Heart right ventricle (tissue), 16 donors: ENCODE results near the gene HBEGF. TPM values are rescaled to one million over a fixed set of nuclear protein-coding genes. Genes with fewer than 3 reads are reported as not detected.

Experiments
- ATAC-seq, 8 donors: fragments of 200-7000 bp; cut with Tn5 transposase; one replicate each; pipeline ENCODE4 v1.9.1; 2020; ENCODE audit warnings: mild to moderate bottlenecking in 8 of 8, moderate library complexity in 8 of 8, moderate number of reproducible peaks in 1 of 8
- DNase-seq, 2 donors: peaks; one replicate each; pipeline ENCODE4 v3.0.0-alpha.2; 2020
- H3K27ac ChIP-seq, 10 donors: fragments of 200-600 bp; sonication (generic) in 2 of 10; one replicate each; pipeline versions ENCODE4 v1.5.0 to v1.8.0; 2020 to 2022; ENCODE audit warnings: mild to moderate bottlenecking in 3 of 10
- H3K27me3 ChIP-seq, 7 donors: fragments of 200-600 bp; one replicate each; pipeline ENCODE4 v1.8.0; 2021 to 2022; ENCODE audit warnings: mild to moderate bottlenecking in 2 of 7
- H3K36me3 ChIP-seq, 9 donors: fragments of 200-600 bp; sonication (generic) in 1 of 9; one replicate each; pipeline versions ENCODE4 v1.5.0 to v1.8.0; 2020 to 2022; ENCODE audit warnings: mild to moderate bottlenecking in 2 of 9
- H3K4me1 ChIP-seq, 9 donors: fragments of 200-600 bp; sonication (generic) in 1 of 9; one replicate each; pipeline versions ENCODE4 v1.5.0 to v1.8.0; 2020 to 2022; ENCODE audit warnings: mild to moderate bottlenecking in 4 of 9
- H3K4me3 ChIP-seq, 10 donors: fragments of 200-600 bp; sonication (generic) in 2 of 10; one replicate each; pipeline versions ENCODE4 v1.5.0 to v1.8.0; 2020 to 2022; ENCODE audit warnings: mild to moderate bottlenecking in 7 of 10, moderate library complexity in 2 of 10
- H3K9me3 ChIP-seq, 11 donors: fragments of 200-600 bp in 10 of 11; sonication (generic) in 2 of 11; one replicate each; pipeline versions ENCODE4 v1.5.0 to v1.8.0; 2013 to 2022; ENCODE audit warnings: mild to moderate bottlenecking in 2 of 11, control low read depth in 1 of 11, moderate library complexity in 1 of 11
- CTCF ChIP-seq, 9 donors: fragments of 200-600 bp; sonication (generic) in 2 of 9; IDR thresholded peaks; one replicate each; pipeline versions ENCODE4 v1.5.0 to v1.8.0; 2021 to 2022; ENCODE audit warnings: antibody characterized with exemption in 9 of 9, mild to moderate bottlenecking in 5 of 9, moderate library complexity in 1 of 9
- WGBS, 2 donors: extraction: QIAGEN DNeasy Blood & Tissue Kit; methylation state at CpG; one replicate each; pipeline ENCODE4 v1.1.7; 2013; ENCODE audit warnings: inconsistent platforms in 1 of 2; 5-methylcytosine and 5-hydroxymethylcytosine counted together
- intact Hi-C, 10 donors: fragments of 100-400 bp; cut with DNase I; formaldehyde crosslinking; loops; one replicate each; pipeline versions ENCODE4 v1.11.1 to v1.14.2; 2022
- polyA plus RNA-seq, 2 donors: library from polyadenylated mRNA; stranded (reverse); fragments of 200-250 nt; gene quantifications; one replicate each; pipeline ENCODE4 v1.2.3, GENCODE V29; 2013
- total RNA-seq, 10 donors: library from RNA; stranded (reverse); fragmentation: NEBNext Ultra II Directional in 3 of 10; extraction: Animal tissue kit (Norgen Biotek cat#: 25700) in 3 of 10; gene quantifications; one replicate each; pipeline versions ENCODE4 v1.2.1 to v1.2.4, GENCODE V29; 2021 to 2023
- donor health status: Arrhythmogenic right ventricular cardiomyopathy.
- donor health status: ischemic (EF 13 %, LVEDD 7.1; RV severe dilation, severe dysfunction).
- donor health status: healthy with polysubstance abuse.
- donor health status: DM: no; HTN: yes; CAD: no.
- donor health status: DM: no; HTN: no; CAD: no.
- donor health status: ischemic (EF 25% LVEDD 6.9; RV normal size, moderate dysfunction).
- donor health status: ischemic (EF 25% LVEDD 5.7; RV mildly dilated, moderate dysfunction).
- donor health status: healthy.
- donor health status: DM: yes; HTN: yes; CAD: no.
- donor health status: Ischemic cardiomyopathy.
- donor health status: ischemic (EF 35%, LVEDD 5.7; RV mildly dilated, moderate dysfunction).
- donor health status: nonischemic (EF 11% LVEDD 7.7; RV severe dilation, severe dysfunction).
- donor health status: DM: yes; HTN: yes; CAD: no.
- donor health status: PGD.
- donor health status: ischemic (EF 29% LVEDD 5.4; RV normal size, mild dysfunction).
- donor health status: nonischemic (EF 23%, LVEDD 6.1; RV moderate dilation, normal function).

Gene HBEGF
- total and polyA plus RNA-seq, 12 donors: 14.6 to 121 (median 32.4) TPM

- Histone ChIP-seq H3K4me1 (peaks cover 4 to 46% (median 32%) of the 10 kb centered on the region in 9 donors), H3K4me3 (peak overlapping the region in 3 of 10 donors; percentile 5 to 13 (median 11)), H3K36me3 (no peaks in the 10 kb centered on the region), H3K27ac (peak overlapping the region in 9 of 10 donors; percentile 64 to 87 (median 79)), H3K27me3 (no peaks in the 10 kb centered on the region), H3K9me3 (no peaks in the 10 kb centered on the region)
- TF ChIP-seq CTCF (IDR thresholded peaks at IDR 0.05): no peak
- ATAC-seq: peak; percentile 65 to 91 (median 82)
- intact Hi-C loops: loop anchor here in 1 of 10 donors (1.0 kb wide), 1 partner anchor 17 kb away; no protein-coding TSS in a partner anchor
- peak in 1 of 2 donors; percentile 72 for DNase-seq
- 38 to 43% methylated on average over 4 of the region's 4 CpGs for WGBS, 2 donors
These were observed 34.2 kb downstream of the HBEGF start for GRCh38 chr5:140312067-140312790.

- no peak for DNase-seq
- Histone ChIP-seq H3K27me3 (no peaks in the 10 kb centered on the region), H3K9me3 (no peaks in the 10 kb centered on the region), H3K4me3 (no peak overlapping the region), H3K27ac (peak overlapping the region in 8 of 10 donors; percentile 21 to 87 (median 78)), H3K36me3 (no peaks in the 10 kb centered on the region), H3K4me1 (peaks cover 4 to 46% (median 32%) of the 10 kb centered on the region in 9 donors)
- intact Hi-C loops: no loop called here
- peak in 4 of 8 donors; percentile 23 to 40 (median 28) for ATAC-seq
- TF ChIP-seq CTCF (IDR thresholded peaks at IDR 0.05): no peak
- 81 to 87% methylated on average over 5 of the region's 5 CpGs for WGBS, 2 donors
These were observed 35.4 kb downstream of the HBEGF start for GRCh38 chr5:140311011-140311467.

- Histone ChIP-seq H3K4me3 (no peak overlapping the region), H3K9me3 (no peaks in the 10 kb centered on the region), H3K36me3 (no peaks in the 10 kb centered on the region), H3K27ac (peak overlapping the region in 4 of 10 donors; percentile 7 to 87 (median 82)), H3K4me1 (peaks cover 4 to 46% (median 32%) of the 10 kb centered on the region in 9 donors), H3K27me3 (no peaks in the 10 kb centered on the region)
- 73 to 82% methylated on average over 2 of the region's 2 CpGs for WGBS, 2 donors
- TF ChIP-seq CTCF (IDR thresholded peaks at IDR 0.05): no peak
- intact Hi-C loops: no loop called here
- no peak for DNase-seq
- ATAC-seq: no peak
These were observed 36.0 kb downstream of the HBEGF start for GRCh38 chr5:140310434-140310833.

- Histone ChIP-seq H3K27me3 (no peaks in the 10 kb centered on the region), H3K4me1 (peaks cover 4 to 46% (median 32%) of the 10 kb centered on the region in 9 donors), H3K9me3 (no peaks in the 10 kb centered on the region), H3K36me3 (no peaks in the 10 kb centered on the region), H3K27ac (peak overlapping the region in 2 of 10 donors; percentile 78 to 87), H3K4me3 (no peak overlapping the region)
- no peak for TF ChIP-seq CTCF (IDR thresholded peaks at IDR 0.05)
- 84 to 85% methylated on average over 3 of the region's 3 CpGs for WGBS, 2 donors
- DNase-seq (no peak), ATAC-seq (no peak)
- intact Hi-C loops: no loop called here
These were observed 36.6 kb downstream of the HBEGF start for GRCh38 chr5:140309706-140310249.
